Right hindlimb (tissue), 1 donor: ENCODE data around the gene CFI.

Experiments used
- DNase-seq: peaks from one replicate; pipeline ENCODE4 v3.0.0-alpha.2; 2018

The CFI gene

DNA sequence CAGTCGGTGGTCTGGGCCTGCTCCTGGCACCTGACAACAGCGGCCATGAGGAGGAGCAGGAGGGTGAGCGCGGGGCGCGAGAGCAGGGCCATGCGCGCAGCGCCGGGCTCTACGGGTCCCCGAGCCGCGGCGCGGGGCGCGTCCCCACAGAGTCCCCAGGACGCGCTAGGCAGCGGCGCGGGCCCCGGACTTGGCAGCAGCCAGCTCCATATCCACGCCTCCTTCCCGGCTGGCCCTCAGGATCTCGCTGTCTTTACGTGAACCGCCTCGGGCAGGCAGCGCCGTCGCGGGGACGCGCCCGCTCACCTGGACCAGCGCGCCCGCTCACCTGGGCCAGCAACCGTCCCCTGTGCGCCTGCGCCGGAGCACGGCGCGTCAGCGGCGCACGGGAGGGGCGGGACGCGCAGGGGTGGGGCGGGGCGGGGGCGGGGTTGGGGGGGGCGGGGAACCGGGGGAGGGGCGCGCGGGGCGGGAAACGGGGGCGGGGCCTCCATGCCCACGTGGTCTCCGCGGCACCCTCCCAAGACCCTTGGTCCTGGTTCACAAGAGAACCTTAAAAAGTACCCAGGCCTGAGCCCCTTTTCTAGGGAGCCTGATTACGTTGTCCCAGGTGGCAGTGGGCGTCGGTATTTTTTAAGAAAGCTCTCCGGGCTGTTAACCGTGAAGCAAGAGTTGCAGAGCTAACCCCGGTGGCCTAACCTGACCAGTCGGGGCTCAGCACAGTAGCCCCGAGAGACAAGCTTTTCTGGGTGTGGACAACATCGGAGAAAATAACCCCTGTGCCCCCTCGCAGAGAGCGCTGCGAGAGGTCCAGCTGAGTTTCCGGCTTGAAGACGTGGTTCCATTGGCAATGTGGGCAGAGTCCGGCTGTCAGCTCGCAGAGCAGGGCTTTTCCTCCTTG lies 71.8 kb downstream of the CFI start, which contains the start of gene PLA2G12A:
PLA2G12A (minus strand) TSS at position 353 of the 901 bp plus-strand sequence; CDS start at position 92, 261 bp downstream.
- DNase-seq: peak; percentile 79

DNA sequence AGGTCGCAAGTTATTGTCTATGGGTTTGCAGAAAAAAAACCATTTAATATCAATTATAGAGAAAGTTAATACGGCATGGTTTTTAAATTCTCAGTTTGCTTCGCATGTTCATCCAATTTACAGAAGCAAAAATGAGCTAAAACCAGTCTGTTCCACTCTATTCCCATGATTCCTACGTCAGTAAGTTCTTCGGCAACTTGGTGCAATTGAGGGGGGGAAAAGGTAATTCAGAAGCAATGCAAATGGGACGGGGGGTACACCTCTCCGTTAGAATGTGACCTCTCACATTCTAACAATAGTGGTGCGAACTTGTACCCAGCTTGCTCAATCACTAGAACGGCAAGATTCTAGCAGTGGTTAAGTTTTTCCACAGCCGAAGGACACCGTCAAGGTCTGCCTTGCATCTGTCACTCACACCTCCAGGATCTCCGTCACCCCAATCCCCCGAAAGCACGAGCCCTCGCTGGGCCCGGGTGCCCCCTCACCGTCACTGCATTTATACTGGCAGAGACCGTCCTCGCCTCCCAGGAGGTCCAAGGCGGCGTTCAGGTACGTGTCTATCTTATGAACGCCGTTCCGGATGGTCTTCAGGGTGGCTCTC lies 72.6 kb downstream of the CFI start:
- peak; percentile 44 for DNase-seq

DNA sequence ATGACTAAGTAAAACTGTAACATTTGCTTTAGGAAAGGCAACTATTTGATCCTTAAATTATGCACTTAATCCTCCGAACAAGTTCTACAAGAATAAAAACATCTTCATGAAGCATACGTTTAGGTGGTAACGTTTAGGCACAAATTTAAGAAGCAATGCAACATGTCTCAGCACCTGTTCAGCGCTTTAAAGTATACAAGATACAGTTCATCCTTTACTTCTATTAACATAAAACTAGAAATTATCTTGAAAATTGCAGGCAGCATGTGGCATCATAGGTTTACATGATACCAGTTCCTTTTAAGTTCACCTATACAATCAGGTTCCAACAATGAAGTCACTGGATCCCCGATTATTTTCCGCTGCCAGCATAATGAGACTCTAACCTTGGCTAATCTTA lies 73.4 kb downstream of the CFI start:
- DNase-seq: no peak

GRCh38 chr4:109723110-109723509 lies 78.7 kb downstream of the CFI start:
- DNase-seq: no peak

- no peak for DNase-seq
Measured at GRCh38 chr4:109722357-109722756, 79.4 kb downstream of the CFI start.

GRCh38 chr4:109721033-109721432 lies 80.8 kb downstream of the CFI start:
- no peak for DNase-seq

GRCh38 chr4:109719604-109720003 lies 82.2 kb downstream of the CFI start:
- DNase-seq: no peak

GRCh38 chr4:109718759-109719158 lies 83.0 kb downstream of the CFI start:
- no peak for DNase-seq

- no peak for DNase-seq
Measured at GRCh38 chr4:109713500-109713899, 88.3 kb downstream of the CFI start.

- no peak for DNase-seq
Measured at GRCh38 chr4:109708990-109709389, 92.8 kb downstream of the CFI start.

GRCh38 chr4:109708435-109708834 lies 93.4 kb downstream of the CFI start:
- no peak for DNase-seq

- no peak for DNase-seq
Measured at GRCh38 chr4:109703664-109704361, 98.0 kb downstream of the CFI start.

- DNase-seq: peak; percentile 84
Measured at GRCh38 chr4:109702950-109703663, 98.7 kb downstream of the CFI start, which contains the start of gene CASP6. Gene CASP6, minus strand, starts transcription at chr4:109703445. Its CDS starts 50 bp downstream, at chr4:109703395.

- DNase-seq: no peak
Measured at GRCh38 chr4:109701566-109702410, 100.0 kb downstream of the CFI start.

DNA sequence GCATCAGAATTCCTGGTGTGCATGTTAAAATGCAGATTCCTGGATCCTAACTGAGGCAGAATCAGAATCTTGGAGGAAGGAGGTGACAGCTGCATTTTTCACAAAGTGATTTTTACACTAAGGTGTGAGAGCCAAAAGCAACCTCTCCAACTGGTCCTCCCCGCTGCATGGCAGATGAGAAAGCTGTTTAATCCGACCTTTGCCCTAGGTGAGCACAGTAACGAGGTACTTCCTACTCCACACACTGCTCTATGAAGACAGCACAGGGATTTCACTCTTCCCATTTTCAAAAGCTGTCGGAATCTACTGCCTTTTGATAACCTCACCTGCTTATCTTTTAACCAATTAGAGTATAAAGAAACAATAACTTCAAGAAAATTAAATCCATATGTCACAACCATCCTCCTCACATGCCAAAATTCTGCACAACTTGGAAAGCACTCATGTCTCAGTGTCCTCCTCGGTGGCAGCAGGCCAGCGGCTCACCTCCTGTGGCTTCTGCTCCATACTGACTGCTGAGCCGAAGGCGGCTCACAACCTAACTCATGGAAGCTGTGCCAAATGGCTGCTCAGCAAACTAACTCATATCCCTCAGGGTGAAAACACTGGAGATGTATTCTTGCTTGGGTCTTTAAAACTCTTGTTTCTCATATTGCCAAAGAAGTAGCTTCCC lies 102.1 kb downstream of the CFI start:
- no peak for DNase-seq

- DNase-seq: no peak
Measured at GRCh38 chr4:109698656-109699055, 103.1 kb downstream of the CFI start.

DNA sequence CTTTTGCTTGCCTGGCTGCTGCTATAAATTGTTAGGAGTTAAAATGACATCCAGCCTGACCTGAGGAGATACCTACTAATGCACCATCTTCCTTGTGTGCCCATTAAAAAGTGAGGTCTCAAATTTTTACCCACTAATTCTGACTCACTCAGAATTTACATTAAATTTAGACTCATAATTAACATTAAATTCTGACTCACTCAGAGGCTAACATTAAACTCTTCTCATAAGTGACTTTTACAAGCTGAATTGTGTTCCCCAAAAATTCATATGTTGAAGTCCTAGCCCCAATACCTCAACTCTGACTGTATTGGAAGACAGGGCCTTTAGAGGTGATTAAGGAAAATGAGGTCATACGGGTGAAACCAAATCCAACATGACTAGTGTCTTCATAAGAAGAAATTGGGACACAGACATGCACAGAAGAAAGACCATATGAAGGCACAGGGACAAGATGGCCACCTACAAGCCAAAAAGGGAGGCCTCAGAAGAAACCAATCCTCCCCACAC lies 110.3 kb downstream of the CFI start:
- DNase-seq: no peak
